HG03095 (cell line): ENCODE data around the gene HPS6.
A peak's percentile ranks its signal among the peaks of the same experiment; 100 is the strongest.

Experiments
- ATAC-seq: cut with Tn5 transposase; IDR thresholded peaks from one replicate; pipeline ENCODE4 v1.9.1; 2021; ENCODE audit warnings: moderate library complexity; ENCODE audit not compliant: unreplicated experiment

HPS6 gene

DNA sequence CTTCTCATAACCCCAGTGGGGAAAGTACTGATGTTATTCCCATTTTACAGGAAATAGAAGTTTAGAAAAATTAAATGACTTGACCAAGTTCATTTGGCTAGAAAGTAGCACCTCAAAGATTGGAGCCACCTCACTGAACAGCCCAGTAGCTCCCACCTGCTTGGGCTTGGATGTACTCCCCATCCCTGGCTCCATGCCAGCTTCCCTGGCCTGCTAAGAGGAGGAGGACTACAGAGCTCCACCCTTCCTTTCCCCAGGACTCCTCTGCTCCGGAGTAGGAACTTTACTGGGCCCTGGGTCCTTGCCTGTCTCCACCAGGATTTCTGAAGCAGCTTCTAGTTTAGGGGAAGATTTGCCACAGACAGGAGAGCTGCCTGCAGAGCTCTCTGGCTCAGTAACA lies 3.1 kb downstream of the HPS6 start:
- ATAC-seq: no peak

DNA sequence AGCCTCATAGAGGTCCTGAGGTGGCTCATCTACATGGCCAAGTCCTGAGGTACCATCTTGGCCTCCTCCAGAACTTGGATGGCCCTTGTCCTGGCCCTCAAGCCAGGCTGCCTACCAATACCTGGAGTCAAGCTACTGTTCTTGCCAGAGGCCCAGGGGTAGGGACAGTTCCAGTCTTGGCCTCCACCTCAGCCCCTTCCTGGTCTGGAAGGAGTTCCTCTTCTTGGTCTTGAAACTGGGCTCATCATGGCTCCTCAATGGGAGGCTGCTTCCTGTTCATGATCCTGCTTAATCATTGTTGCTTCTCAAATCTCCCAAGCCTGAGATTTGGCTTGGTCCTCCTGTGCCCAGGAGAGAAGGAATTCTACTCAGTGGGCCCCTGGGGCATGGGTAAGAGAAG lies 3.9 kb downstream of the HPS6 start:
- ATAC-seq: no peak

DNA sequence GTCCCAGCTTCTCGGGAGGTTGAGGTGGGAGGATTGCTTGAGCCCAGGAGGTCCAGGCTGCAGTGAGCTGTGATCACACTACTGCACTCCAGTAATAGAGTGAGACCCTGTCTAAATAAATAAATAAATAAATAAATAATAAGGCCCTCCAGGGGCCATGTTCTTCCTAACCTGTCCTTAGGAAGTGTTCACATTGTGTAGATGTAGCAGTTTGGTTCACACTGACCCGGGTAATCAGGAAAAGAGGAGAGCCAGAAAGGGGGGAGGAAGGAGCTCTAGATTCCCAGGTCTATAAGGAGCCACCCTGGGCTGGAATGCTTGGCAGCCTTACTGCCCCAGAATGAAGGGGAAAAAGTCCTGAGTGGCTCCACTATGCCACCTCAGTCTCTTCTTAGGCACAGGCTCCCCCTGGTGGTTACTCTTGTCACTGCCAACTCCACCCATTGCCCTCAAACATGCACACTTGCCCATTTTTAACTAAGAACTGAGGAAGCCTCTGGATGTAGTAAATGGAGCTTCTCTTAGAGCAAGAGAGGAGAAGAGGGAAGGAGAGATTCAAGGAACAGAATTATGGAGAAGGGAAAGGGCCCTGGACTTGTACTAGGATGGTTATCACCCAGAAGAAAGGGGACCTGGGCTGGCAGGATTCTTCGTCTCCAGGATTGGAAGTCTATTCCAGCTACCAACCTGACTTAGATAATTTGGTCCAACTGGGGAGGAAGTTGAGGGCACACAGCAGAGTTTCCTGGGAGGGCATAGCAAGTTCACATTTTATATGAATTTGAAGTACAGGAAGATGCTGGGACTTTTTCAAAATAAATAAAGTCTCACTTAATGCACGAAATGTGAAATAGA lies 7.8 kb downstream of the HPS6 start:
- ATAC-seq: no peak

DNA sequence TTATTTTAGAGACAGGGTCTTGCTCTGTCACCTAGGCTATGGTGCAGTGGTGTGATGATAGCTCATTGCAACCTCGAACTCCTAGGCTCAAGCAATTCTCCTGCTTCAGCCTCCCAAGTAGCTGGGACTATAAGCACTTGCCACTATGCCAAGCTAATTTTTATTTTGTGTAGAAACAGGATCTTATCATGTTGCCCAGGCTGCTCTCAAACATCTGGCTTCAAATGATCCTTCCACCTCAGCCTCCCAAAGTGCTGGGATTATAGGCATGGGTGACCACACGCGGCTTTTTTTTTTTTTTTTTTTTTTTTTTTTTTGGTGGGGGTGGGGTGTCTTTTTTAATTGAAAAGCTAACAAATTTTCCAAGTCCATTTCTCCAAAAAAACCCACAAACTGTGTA lies 18.4 kb downstream of the HPS6 start:
- ATAC-seq: no peak

DNA sequence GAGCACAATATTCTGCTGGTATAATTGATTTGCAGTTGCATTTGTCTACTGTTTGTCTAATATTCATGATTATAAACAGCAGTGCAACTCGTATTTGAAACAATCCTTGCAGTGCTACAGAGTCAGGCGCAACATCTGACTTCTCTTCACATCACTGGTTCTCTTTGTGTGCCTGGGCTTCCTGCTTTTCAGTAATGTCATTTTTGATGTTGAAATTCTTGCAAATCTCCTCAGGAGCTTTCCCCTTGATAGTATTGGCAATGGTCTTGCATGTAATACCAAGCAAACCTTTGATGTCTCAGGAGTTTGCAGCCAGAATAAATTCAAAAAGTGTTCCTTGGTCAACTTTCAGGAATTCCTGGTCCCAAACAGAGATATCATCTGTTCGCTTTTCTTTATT lies 20.2 kb downstream of the HPS6 start:
- ATAC-seq: no peak

DNA sequence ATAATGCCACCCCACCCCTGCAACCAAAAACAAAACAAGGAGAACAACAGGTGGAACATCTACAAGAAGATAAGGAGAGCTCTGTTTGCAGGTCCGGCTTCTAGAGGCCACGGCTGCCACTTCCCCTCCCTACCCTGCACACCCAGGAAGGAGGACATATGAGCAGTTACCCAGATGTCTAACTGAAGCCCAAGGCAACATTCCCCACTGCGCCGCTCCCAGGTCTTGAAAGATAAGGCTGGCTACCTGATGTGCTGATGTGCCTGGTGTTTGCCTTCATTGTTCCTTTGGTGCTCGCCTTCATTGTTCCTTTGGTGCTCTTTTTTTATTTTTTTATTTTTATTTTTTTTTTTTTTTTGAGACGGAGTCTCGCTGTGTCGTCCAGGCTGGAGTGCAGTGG lies 21.0 kb downstream of the HPS6 start:
- no peak for ATAC-seq

DNA sequence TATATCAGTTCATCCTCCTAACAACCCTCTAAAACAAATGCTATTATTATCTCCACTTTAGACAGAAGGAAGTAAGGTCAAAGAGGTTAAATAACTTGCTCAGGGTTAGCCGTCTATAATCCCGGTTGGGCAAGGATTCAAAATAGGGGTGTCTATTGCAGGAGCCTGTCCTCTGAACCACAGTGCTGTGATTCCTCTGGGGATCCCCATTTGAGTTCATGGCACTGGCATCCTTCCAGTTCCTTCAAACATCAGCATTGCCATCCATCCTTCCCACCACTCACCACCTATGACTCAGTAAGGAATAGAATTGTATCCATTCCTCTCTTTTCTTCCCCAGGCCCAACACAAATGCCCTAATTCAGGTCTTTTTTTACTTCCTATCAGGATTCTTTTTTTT lies 25.6 kb downstream of the HPS6 start:
- ATAC-seq: no peak

DNA sequence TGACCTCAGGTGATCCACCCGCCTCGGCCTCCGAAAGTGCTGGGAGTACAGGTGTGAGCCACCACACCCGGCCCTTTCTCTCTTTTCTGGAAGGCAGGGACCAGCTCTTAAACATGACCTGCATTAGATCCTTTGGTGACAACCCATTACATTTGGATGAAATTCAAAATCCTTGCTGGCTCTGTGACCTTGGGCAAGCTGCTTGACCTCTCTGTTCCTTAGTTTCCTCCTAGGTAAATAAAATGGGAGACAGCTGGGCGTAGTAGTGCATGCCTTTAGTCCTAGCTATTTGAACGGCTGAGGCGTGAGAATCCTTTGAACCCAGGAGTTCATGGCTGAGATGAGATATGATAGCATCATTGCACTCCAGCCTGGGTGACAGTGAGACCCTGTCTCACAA lies 31.3 kb downstream of the HPS6 start:
- ATAC-seq: no peak

DNA sequence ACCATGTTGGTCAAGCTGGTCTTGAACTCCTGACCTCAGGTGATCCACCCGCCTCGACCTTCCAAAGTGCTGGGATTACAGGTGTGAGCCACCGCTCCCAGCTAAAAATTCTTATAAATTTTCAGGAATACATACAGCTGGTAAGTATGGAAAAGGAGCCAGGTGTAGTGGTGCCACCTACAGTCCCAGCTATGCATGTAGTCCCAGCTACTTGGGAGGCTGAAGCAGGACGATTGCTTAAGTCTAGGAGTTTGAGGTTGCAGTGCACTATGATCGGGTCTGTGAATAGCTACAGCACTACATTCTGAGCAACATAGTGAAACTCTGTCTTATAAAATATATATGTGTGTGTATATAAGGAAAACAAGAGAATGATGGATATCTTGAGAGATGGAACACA lies 36.0 kb downstream of the HPS6 start:
- ATAC-seq: no peak

DNA sequence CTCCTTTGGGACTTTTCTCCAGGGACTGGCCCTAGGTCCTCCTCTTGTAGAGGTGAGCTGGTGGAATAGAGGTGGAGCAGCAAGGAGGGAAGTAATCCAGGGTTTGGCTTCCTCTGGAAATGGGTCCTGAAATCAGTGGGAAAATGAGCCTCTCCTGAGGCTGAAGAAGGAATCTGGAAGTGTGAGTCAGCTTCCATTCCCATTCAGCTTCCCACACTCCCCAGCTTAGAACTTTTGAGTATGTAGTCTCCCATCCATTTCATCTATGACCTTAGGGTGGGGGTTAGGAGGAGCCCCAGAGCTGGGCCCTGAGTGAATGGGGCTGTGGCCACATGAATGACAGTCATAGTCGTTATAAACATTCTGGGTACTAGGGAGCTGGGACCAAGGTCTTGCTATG lies 37.3 kb downstream of the HPS6 start:
- no peak for ATAC-seq

DNA sequence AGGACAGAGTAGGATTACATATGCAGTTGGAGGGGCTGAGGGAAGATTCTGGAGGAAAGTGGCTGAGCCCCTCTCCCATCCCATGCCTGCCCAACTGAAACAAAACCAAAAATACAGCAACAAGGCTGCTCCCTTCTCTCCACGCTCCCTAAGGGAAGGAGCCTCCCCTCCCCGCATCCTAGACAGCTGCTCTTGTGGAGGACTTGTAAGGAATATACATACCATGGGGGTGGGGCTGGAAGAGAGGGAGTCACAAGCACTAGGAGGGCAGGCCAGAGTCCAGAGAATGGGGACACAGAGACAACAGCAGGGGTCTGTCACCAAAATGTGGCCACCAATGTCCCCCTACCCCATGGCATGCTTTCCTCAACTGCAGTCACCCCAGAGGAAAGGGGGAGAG lies 41.8 kb downstream of the HPS6 start:
- no peak for ATAC-seq

DNA sequence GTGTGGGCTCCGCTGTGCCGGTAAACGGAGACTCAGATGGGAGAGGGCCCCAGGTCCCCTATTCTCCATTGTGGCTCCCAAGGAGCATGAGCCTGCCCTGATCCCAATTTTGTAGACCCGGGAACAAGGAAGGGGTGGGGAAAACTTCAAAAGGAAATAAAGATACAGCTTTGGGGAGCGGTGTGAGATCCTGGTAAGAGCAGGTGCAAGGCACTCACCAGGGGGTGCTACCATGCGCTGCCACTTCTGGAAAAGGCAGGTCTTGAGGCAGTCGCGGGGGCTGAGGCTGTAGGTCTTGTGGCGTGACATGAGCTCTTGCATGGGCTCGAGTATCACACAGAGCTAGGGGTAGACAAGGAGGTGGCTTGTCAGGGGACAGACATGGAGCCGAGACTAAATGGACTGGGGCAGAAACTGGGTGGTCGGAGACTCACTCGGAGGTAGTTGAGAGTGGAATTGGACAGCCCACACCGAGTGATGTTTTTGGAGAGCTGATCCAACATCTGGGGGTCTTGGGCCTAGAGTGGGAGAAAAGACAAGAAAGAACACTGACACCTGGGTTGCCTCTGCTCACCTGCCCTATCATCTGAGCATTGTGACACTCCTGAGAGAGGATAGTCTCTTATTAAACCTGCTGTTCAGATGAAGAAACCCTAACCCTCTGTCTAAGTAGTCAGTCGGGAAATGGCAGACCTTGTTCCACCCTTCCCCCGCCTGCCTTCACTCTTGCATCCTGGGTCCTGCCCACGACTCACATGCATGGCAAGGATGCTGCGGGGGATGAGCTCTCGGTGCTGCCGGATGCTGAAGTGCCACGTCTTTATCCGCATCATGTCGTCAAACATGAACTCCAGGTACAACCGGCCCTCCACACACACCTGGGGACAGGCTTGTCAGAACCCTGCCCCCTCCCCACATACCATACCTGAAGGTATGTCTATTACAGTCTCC lies 44.3 kb downstream of the HPS6 start:
- ATAC-seq: no peak

DNA sequence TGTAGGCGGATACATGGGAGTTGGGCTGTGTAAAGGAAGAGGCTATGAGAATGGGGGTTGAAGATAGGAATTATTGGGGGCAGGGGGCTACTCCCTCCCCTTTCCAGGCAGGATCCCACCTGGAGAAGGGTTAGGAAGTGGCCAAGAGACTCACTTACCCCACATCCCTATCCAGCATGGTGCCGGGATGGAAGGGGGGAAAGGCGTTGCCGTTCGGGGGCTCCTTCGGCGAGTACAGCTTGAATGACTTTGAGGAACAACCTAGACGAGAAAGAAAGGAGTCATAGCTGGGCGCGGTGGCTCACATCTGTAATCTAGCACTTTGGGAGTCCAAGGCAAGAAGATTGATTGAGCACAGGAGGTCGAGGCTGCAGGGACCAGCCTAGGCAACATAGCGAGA lies 46.1 kb downstream of the HPS6 start:
- no peak for ATAC-seq

DNA sequence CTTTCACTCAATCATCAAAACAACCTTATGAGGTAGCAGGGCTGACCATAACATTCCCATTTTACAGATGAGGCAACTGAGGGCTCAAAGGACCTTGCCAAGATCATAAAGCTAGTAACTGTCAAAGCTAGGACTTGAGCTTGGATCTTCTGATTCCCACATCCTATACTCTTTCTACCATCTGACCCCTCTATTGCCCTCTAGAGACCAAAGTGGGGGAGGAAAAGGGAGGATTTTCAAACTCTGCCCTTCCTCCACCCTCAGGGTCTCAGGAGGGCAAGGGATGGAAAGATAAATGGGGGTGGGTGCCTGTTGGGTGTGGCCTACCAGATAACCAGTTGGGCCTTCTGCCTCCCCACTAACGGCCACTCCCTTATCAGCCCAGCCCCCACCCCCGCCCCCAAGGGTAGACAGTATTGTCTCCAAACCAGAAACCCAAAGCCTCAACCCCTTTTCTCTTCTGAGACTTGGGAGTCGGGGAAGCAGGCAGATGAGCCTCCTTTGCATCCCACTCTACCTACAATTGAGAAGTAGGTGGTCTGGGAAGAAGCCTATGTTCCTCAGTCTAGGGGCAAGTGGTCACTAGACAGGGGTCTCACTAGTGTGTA lies 47.2 kb downstream of the HPS6 start:
- ATAC-seq: no peak

DNA sequence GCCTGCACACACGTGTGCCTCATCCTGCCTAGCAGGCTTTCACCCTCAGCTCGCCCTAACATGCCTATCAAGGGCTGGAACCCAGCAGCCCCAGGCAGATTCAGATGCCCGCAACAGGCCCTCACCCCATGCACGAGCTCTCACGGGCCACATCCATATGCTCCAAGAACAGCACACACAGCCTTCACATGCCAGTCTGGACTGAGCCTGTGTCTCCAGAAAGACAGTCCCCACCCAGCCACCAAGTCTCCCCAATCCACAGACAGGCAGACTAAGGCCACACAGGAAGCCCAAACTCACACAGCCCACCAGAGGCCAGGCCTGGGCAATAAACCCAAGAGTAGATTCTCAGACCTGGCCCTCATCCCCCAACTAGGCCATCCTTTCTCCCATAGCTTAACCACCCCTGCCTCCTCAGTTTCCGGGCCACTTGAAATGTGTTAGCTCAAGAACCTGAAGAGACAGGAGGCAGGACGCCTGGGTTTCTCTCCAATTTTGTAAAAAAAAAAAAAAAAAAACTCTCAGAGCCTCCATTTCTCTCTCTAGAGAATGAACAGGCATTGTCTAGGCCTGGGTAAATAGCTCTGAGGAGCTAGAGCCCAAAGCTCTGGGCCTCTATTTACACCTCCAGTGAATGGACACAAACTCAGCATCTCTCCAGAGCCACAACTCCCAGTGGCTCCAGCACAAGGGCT lies 48.3 kb downstream of the HPS6 start:
- no peak for ATAC-seq

DNA sequence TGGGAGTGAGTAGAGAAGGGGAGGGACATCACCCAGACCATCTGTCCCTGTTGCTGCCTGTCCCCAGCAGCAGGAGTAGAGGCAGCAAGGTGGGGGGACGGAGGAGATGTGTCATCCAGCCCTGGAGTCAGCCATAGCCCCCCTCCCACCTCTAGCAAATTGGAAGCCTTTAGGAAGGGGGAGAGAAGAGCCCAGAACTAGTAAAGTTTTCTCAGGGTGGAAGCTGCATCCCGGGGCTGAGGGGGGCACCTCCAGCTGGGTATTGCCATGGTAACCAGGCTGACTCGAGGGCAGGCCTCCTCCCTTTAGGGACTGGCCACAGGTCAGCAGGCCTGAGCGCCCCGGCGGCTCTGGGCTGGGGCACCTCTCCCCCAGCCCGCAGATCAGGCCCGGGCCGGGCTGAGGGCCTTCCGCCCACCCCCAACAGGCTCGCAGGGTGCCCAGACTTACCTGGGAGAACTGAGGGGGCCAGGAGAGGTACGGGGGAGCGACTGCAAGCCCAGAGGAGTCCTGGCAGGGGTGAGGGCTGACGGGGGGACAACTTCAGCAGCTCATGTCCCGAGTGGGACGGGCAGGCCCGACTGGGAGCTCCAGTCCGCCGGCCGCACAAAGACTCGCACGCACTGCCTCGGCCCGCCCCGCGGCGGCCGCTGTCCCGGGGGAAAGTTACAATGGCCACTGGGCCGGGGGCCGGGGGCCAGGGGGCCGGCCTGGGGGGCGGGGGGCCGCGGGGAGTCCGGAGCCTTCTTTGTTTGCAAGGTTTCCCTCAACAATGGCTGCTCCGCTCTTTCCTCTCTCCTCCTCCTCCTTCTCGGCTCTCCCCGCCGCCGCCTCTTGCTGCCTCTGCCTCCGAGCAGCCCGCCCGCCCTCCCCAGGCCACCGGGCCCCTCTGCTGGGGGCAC lies 49.1 kb downstream of the HPS6 start:
- ATAC-seq: peak; percentile 9

DNA sequence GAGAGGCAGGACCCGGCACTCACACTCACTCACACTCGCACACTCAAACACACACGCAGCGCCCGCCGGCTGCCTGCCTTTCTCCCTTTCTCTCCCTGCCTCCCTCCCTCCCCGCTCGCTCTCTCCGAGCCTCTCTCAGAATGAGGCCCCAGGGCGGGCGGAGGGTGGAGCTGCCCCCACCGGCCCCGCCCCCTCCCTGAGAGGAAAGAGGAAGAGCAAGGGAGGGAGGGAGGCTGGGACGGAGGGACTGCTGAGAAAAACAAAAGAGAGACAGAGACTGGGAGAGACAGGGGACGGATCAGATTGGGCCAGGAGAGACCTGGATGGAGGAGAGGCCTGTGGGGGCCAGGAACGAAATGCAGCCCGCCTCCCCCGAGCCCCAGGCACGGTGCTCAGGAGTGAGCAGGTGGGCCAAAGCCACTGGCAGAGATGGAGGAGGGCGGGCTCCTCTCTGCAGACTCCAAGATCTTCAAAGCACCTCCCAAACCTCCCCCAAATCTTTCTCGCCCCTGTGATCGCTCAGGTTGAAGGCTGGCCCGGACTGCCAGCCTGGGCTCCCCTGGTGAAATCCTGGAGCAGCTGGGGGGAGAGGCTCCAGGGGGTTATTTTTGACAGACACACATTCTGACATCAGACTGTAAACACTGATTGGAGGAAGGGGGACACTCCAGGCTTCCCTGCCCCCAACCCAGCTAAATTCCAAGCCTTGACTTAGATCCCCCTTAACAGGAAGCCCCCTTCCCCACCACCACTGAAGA lies 49.9 kb downstream of the HPS6 start:
- peak; percentile 60 for ATAC-seq

DNA sequence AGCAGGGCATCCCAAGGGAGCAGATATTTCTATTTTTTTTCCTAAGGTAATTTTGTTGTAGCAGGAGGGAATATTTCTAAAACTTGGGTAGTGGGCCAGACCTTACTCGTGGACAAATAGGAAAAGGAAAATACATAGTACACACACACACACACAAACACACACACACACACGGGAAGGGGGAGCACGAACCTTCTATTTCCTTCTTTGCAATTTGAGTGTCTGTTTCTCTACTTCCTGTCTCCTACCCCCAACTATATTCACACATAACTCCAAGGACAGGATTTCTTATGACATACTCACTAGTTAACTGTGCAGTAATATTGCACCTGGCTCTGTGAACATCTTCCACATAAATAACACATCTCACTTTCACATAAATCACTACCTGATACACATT lies 50.6 kb downstream of the HPS6 start:
- ATAC-seq: no peak

DNA sequence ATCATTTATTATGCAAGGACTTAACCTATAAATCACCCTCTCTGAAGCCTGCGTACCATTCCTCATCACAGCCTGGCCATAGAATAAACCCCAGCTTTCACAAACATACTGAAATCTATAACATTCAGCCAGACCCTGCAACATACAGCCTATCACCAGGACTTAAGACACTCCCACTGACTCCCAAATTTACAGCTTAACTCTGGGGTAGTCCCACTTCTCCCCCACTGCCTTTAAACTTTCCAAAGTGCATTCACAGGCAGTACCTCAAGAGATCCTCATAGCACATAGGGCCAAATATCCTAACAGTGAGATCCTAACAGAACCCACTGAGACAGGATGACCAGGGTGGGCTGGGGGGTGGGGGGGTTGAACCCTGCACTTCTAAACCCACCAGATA lies 51.5 kb downstream of the HPS6 start:
- ATAC-seq: no peak
